HG03432 (cell line): ENCODE data around the gene FBXO41.
"Not testable (repeated sequence)": the region's sequence is repeated elsewhere in the genome, so short reads cannot be mapped to it uniquely, and the experiment has no call there.

ENCODE experiments used
- ATAC-seq: cut with Tn5 transposase; IDR thresholded peaks from one replicate; pipeline ENCODE4 v1.9.1; 2021; ENCODE audit warnings: mild to moderate bottlenecking, moderate library complexity; ENCODE audit not compliant: unreplicated experiment

The FBXO41 gene

GRCh38 chr2:73262691-73263429, 21.4 kb downstream of the FBXO41 start:
- ATAC-seq: not testable (repeated sequence)

DNA sequence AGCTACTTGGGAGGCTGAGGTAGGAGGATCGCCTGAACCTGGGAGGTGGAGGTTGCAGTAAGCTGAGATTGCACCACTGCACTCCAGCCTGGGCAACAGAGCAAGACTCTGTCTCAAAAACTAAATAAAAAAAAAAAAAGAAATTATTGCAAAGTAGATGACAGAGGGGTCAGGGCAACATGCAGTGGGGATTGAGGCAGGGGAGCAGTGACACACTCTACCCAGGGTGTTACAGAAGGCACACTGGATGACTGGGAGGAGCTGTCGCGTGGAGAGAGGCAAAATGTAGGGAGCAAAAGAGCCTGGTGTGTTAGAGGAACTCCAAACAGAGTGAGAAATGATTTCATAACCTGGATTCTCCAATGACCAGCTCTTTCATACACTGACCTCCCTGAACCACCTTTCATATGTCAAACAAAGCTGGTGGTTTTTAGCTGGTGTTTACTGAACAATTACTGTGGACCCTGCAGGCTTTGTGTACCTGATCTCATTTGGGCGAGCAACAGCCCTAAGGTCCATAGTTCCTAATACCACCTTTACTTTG, 22.1 kb downstream of the FBXO41 start:
- no peak for ATAC-seq

DNA sequence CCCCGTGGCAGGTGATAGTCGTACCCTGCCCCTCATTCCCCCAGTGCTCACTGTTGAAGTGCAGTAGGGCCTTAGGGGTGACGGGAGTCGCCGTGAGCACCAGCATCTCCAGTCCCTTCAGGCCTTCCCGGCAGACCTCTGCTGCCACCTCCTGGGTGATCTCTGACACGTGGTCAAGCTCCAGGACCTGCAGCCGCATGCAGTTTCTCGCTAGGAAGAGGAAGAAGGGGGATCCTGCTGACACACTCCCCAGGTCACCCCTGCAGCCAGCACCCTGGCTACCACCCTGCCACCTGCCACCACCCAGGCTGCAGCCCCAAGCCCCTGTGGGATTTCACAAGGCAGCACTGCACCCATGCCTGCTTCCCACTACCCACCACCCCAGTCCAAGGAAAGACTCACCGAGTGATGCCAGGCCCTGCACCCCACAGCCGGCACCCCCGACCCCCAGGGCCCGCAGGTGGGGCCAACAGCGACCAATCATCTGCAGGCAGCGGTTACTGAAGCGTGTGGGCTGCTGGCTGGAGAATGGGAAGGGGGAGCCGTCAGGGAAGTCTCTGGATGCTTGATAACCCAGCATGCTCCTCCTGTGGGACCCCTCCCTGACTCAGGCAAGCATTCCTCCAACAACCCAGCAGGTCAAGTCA, 23.8 kb downstream of the FBXO41 start:
- ATAC-seq: no peak

GRCh38 chr2:73259704-73260337, 24.5 kb downstream of the FBXO41 start:
- no peak for ATAC-seq

DNA sequence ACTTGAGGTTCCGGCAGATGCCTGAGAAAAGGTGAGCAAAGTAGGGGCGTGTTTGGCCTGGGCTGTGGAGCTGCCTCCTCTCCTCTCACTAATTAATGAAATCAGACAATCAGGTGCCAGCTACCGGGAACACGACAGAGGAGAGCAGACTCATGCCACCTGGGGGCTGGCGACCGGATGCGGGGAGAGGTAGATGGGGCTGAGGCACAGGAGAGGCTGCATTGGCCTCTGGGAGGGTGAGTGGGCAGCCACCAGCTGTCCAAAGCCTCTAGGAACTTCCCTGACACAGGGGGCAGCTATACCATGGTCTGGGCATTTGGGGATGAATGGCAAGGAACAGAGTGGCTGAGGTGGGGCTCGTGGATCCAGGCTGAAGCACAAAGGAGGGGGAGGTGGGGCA, 25.0 kb downstream of the FBXO41 start:
- no peak for ATAC-seq

- ATAC-seq: no peak
These were observed 25.4 kb downstream of the FBXO41 start for GRCh38 chr2:73258913-73259215.

GRCh38 chr2:73258186-73258912, 25.9 kb downstream of the FBXO41 start:
- no peak for ATAC-seq

DNA sequence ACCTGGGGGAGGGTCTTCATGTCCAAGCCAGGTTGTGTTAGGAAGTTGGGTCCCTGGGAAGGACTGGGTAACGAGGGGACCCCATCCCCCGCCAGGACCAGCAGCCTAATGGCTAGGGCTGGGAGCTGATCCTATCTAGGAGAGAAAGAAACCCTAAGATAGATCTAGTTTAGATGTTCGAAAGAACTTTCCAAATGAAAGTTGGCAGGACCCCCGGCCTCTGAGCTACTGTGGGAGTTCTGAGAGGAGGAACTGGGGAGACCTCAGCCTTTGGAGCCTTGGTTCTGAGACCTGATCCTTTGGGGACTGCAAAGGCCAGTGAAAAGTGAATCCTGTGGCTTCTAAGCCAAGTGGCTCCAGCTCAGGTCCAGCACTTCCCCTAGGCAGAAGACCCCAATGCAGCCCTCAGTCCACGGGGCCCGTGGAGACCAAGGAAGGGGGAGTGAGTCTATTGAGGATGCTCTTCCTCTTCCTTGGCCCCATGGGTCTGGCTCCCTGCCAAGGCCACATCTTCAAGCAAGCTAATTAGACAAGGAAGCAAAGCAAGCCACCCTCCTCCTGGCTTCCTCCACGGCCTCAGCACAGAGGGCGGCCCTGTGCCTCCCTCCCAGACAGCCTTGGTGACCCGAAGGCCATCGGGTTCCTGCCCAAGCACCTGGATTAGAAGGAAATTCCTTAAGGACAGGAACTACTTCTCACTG, 26.7 kb downstream of the FBXO41 start:
- no peak for ATAC-seq

DNA sequence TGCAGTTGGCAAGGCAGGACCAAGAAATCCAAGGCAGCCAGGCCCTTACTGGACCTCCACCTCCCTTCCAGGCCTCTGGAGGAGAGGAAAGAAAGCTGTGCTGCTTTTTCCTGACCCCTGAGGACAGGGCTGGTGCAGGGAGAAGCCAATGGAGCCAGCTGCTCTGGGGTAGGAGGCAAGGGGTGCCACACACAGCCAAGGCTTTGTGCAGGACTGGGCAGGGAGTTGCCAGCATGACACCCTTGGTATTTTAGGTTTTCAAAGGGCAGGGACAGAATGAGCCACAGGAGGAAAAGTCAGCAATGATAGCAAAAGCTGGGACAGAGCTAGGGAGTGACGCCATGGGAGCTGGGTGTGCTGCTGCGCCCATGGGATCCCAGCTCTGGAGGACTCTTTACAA, 27.3 kb downstream of the FBXO41 start:
- ATAC-seq: no peak

DNA sequence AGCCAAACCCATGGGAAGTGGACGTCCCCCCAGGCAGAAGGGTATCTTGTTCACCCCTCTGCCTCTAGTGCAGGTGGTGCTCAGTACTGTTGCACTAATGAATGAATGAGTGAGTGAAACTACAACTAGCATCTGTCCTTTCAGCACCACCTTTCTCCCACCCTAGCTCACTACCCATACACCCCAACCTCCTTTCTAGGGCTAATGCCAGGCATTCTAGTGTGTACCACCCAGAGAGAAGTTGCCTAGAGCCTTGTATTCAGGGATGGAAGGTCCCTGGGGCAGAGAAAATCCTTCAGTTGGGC, 27.7 kb downstream of the FBXO41 start:
- ATAC-seq: no peak

- no peak for ATAC-seq
These were observed 28.2 kb downstream of the FBXO41 start for GRCh38 chr2:73255907-73256617.

GRCh38 chr2:73255007-73255644, 29.2 kb downstream of the FBXO41 start:
- no peak for ATAC-seq

DNA sequence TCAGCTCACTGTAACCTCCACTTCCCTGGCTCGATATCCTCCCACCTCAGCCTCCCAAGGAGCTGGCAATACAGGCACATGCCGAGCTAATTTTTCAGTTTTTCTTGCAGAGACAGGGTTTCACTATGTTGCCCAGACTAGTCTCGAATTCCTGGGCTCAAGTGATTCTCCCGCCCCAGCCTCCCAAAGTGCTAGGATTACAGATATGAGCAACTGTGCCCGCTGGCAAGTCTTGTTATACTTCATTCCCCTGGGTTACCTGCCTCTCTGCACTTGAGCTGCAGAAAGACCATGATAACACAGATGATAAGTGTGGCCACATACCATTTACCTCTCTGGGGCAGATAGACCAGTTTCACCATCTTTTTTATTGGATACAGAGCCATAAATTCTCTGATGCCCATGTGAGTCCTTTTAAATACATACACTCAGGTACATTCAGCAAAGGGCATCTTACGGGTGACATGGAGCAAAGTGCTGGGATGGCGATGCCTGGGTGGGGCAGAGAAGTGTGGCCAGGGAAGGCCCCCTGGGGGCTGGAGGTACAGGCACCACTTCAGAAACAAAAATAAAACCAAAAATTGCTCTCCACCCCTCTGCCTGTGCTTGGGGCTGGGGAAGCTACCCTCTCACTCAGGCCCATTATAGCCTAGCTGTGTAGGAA, 29.8 kb downstream of the FBXO41 start:
- ATAC-seq: no peak

DNA sequence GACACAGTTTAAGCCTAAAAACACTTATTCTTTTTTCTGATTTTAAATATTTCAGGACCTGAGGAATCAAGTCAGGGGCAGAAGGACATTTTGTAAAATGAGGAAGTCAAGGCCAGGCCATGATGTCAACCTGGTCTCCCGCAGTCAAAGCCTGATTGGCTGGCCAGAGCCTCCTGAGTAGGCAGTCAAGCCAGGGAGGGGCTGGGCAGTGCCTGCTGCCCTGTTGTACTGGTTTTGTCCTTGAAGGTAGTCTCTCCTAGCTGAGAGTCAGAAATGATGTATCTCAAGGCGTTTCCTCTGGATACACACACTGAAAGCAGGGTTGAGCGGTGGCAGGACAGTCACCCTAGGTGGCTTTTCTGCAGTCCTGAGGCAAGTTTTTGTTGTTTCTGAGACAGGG, 30.4 kb downstream of the FBXO41 start:
- ATAC-seq: no peak

DNA sequence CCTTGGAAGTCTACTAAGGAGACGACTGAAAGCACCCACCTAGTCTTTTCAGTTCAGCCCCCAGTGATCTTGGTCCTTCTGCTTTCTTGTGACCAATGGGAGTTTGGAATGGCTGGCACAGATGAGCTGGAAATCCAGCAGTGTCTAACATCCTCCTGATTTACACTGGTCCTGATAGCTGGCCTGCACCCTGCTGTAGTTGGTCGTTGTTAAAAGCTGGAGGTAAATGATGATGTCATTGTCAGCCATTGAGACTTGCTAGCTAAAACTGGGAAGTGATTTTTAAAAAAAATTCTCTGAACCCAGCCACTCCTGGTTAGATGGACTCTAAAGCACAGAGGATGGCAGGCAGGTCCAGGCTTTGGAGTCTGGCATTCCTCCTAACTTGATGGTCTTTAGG, 30.9 kb downstream of the FBXO41 start:
- ATAC-seq: no peak

DNA sequence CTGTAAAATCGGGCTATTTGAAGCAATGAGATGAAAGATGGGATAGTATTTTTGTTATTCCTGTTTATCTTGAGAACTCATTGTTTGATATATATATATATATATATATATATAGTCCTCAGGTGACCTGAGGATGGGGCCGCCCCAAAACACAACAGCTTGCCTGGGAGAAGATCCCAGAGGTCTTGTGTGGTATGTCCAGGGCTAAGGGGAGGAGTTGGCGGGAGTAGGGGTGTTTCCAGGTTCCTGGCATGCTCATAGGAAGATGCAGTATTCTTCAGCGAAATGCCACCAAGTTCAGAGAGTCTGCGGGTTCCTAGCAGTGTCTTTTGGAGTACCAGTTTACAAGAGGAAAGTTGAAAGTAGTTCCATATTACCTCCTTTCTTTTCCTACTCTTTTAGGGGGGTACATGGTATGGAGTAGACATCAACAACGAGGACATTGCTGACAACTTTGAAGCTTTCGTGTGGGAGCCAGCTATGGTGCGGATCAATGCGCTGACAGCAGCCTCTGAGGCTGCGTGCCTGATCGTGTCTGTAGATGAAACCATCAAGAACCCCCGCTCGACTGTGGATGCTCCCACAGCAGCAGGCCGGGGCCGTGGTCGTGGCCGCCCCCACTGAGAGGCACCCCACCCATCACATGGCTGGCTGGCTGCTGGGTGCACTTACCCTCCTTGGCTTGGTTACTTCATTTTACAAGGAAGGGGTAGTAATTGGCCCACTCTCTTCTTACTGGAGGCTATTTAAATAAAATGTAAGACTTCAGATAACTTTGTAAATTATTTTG, 31.8 kb downstream of the FBXO41 start:
- no peak for ATAC-seq

- no peak for ATAC-seq
These were observed 33.1 kb downstream of the FBXO41 start for GRCh38 chr2:73250872-73251846.
